Endothelial cell of umbilical vein (primary cell): ENCODE data around the gene MRPL41. TPM values are rescaled to one million over a fixed set of nuclear protein-coding genes. Genes with fewer than 3 reads are reported as not detected.

Source experiments
- BruUV-seq: library from RNA; stranded (reverse); fragments of 400-500 nt; replicated peaks from 2 replicates; lab custom pipeline; 2021; lab: Mats Ljungman, UMichigan
- CTCF ChIA-PET: fragments of 300-600, 350-600 bp; sonication (Branson Sonifier 250); formaldehyde crosslinking; loops from one replicate; lab custom pipeline; 2021; ENCODE audit warnings: antibody characterized with exemption, inconsistent platforms; lab: Charles Lee
- POLR2A ChIA-PET: fragments of 300-600, 350-600 bp; sonication (Branson Sonifier 250); formaldehyde crosslinking; loops from one replicate; lab custom pipeline; 2021; ENCODE audit warnings: antibody characterized with exemption, inconsistent platforms; lab: Charles Lee
- DNase-seq: peaks from one replicate; pipeline ENCODE4 v3.0.0-alpha.2; 2011; ENCODE audit warnings: low read depth, low spot score
- FAIRE-seq: peaks from 2 replicates; lab custom pipeline; 2011; peaks lifted over from hg19 to GRCh38; lab: Jason Lieb, UNC
- H2AFZ ChIP-seq: 2 replicates; pipeline ENCODE4 v1.6.0; 2012; ENCODE audit warnings: low read depth, low read length, control low read depth, inconsistent platforms
- H3K27ac ChIP-seq: 2 replicates; pipeline ENCODE4 v1.5.1; 2011; ENCODE audit warnings: low read depth, mild to moderate bottlenecking, control low read depth, low read length, moderate library complexity; ENCODE audit not compliant: insufficient read depth
- H3K27me3 ChIP-seq, 2 experiments: 2 replicates each; pipeline versions ENCODE4 v1.6.0 to v1.6.1; 2011; ENCODE audit warnings: low read length in 2 of 2, mixed read lengths in 1 of 2; ENCODE audit not compliant: control insufficient read depth in 2 of 2, insufficient read depth in 2 of 2
- H3K36me3 ChIP-seq, 2 experiments: 2 replicates in 1 of 2; 3 replicates in 1 of 2; pipeline ENCODE4 v1.5.1; 2011; ENCODE audit warnings: low read length in 2 of 2, mild to moderate bottlenecking in 1 of 2, moderate library complexity in 1 of 2; ENCODE audit not compliant: control insufficient read depth in 2 of 2, insufficient read depth in 2 of 2; ENCODE audit errors: extremely low read depth in 1 of 2
- H3K4me1 ChIP-seq: 3 replicates; pipeline ENCODE4 v1.5.1; 2011; ENCODE audit warnings: mild to moderate bottlenecking, low read length; ENCODE audit not compliant: control insufficient read depth, insufficient read depth; ENCODE audit errors: extremely low read depth
- H3K4me2 ChIP-seq: 2 replicates; pipeline ENCODE4 v1.6.1; 2011; ENCODE audit warnings: low read length, control low read depth, mixed read lengths; ENCODE audit not compliant: insufficient read depth
- H3K4me3 ChIP-seq, 3 experiments: fragments of 200-600 bp in 1 of 3; sonication (generic), shearing (Covaris generic) in 1 of 3; replicated peaks in 1 of 3; 2 replicates each; pipeline ENCODE4 v1.5.1; 2011 to 2016; ENCODE audit warnings: control low read depth in 3 of 3, low read length in 3 of 3, mild to moderate bottlenecking in 2 of 3, inconsistent platforms in 1 of 3, low read depth in 1 of 3, moderate library complexity in 1 of 3; ENCODE audit not compliant: insufficient read depth in 1 of 3
- H3K79me2 ChIP-seq: 2 replicates; pipeline ENCODE4 v1.6.0; 2012; ENCODE audit warnings: low read length, inconsistent platforms; ENCODE audit not compliant: control insufficient read depth, insufficient read depth
- H3K9ac ChIP-seq: replicated peaks from 2 replicates; pipeline ENCODE3; 2011; ENCODE audit warnings: low read length, control low read depth; ENCODE audit not compliant: insufficient read depth; ENCODE audit errors: extremely low read depth
- H3K9me1 ChIP-seq: replicated peaks from 3 replicates; pipeline ENCODE4 v1.6.0; 2011; ENCODE audit warnings: mild to moderate bottlenecking, low read length; ENCODE audit not compliant: control insufficient read depth, insufficient read depth; ENCODE audit errors: extremely low read depth
- H3K9me3 ChIP-seq: replicated peaks from 2 replicates; pipeline ENCODE4 v1.5.1; 2012; ENCODE audit warnings: low read length, inconsistent platforms; ENCODE audit not compliant: control insufficient read depth, insufficient read depth
- H4K20me1 ChIP-seq: replicated peaks from 2 replicates; pipeline ENCODE3; 2011; ENCODE audit warnings: mild to moderate bottlenecking, low read length; ENCODE audit not compliant: control insufficient read depth, insufficient read depth; ENCODE audit errors: extremely low read depth
- EZH2 ChIP-seq: IDR thresholded peaks from 2 replicates; pipeline ENCODE4 v1.6.1; 2012; ENCODE audit warnings: borderline replicate concordance, low read depth, mild to moderate bottlenecking, moderate library complexity, low read length, inconsistent platforms; ENCODE audit not compliant: severe bottlenecking
- FOS ChIP-seq: IDR thresholded peaks from 2 replicates; pipeline ENCODE4 v1.6.1; 2011; ENCODE audit warnings: mild to moderate bottlenecking, low read length, moderate library complexity, borderline replicate concordance; ENCODE audit not compliant: insufficient read depth
- JUN ChIP-seq: IDR thresholded peaks from 2 replicates; pipeline ENCODE4 v1.6.1; 2011; ENCODE audit warnings: borderline replicate concordance, low read depth; ENCODE audit not compliant: insufficient read length, insufficient read depth
- MYC ChIP-seq: IDR thresholded peaks from one replicate; pipeline ENCODE4 v1.6.1; 2011; ENCODE audit warnings: mild to moderate bottlenecking, low read depth, low read length
- POLR2A ChIP-seq: IDR thresholded peaks from 2 replicates; pipeline ENCODE4 v1.6.1; 2012; ENCODE audit warnings: low read depth, mild to moderate bottlenecking, control low read depth, low read length
- dilution Hi-C: fragments of 300-500 bp; cut with MboI; formaldehyde crosslinking; loops from one replicate; pipeline ENCODE4 v1.15.0; 2019; ENCODE audit warnings: low sequenced_read_pairs; ENCODE audit not compliant: extremely low pct_ligation_motif_present
- intact Hi-C: fragments of 100-400 bp; cut with micrococcal nuclease; formaldehyde crosslinking; loops from one replicate; pipeline ENCODE4 v1.10.0; 2022
- polyA plus RNA-seq, 4 experiments: library from polyadenylated mRNA; depleted of rRNA in 3 of 4; stranded (reverse) in 3 of 4; unstranded in 1 of 4; fragments of >200 nt; gene quantifications; 2 replicates each; pipeline versions ENCODE4 v1.2.1 to v1.2.3, GENCODE V29; 2011 to 2012; ENCODE audit warnings: missing spikeins in 1 of 4
- total RNA-seq: library from RNA; stranded (reverse); gene quantifications from 2 replicates; pipeline ENCODE4 v1.2.3, GENCODE V29; 2021
- TF ChIP-seq, protein P1 (sequence below): IDR thresholded peaks from 2 replicates; pipeline ENCODE4 v1.6.1; 2011; ENCODE audit not compliant: insufficient read depth, insufficient read length
- TF ChIP-seq, protein P2 (sequence below), 2 donors: IDR thresholded peaks; 1 replicate in 1 of 2; 2 replicates in 1 of 2; pipeline ENCODE4 v1.5.1; 2011; ENCODE audit warnings: low read length in 2 of 2, mild to moderate bottlenecking in 2 of 2, moderate library complexity in 2 of 2, control low read depth in 1 of 2, inconsistent platforms in 1 of 2, low read depth in 1 of 2; ENCODE audit not compliant: insufficient read depth in 1 of 2; ENCODE audit errors: extremely low read depth in 1 of 2

MRPL41 gene
- total and polyA plus RNA-seq, 2 donors (not counting 3 experiments of a cell fraction or from before 2014, with no cell fraction given) = 50.4 to 50.7 TPM

DNA sequence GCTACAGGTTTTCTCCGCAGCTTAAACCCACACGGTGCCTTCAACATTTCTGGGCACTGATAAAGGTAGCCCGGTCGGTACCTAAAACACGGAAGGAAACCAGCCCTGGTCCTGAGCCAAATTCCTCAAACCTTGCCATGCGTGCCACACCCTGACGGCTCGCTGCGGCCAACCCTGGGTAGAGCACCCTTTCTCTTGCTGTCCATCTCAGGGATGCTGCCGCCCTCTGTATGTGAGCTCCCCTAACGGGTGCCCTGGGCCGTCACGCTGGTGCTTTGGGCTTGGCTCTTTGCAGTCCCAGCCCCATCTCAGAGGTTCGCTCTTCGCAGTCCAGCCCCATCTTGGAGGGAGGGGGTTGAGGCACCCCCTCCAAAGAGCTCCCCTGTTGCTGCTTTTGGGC lies 45.4 kb upstream of the MRPL41 start:
- no peaks in the 10 kb centered on the region for H3K9me1 ChIP-seq
- intact Hi-C loops = no loop called here
- H3K4me2 ChIP-seq = no peak overlapping the region
- H3K36me3 ChIP-seq = no peaks in the 10 kb centered on the region
- H4K20me1 ChIP-seq = no peaks in the 10 kb centered on the region
- no peaks in the 10 kb centered on the region for H3K9me3 ChIP-seq
- no peak overlapping the region for H2AFZ ChIP-seq
- dilution Hi-C loops = no loop called here
- TF ChIP-seq, protein P1, sequence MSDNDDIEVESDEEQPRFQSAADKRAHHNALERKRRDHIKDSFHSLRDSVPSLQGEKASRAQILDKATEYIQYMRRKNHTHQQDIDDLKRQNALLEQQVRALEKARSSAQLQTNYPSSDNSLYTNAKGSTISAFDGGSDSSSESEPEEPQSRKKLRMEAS = no peak
- no peak for TF ChIP-seq POLR2A
- no peak for TF ChIP-seq EZH2
- no peak for TF ChIP-seq MYC
- no peak for TF ChIP-seq JUN
- TF ChIP-seq, protein P2, sequence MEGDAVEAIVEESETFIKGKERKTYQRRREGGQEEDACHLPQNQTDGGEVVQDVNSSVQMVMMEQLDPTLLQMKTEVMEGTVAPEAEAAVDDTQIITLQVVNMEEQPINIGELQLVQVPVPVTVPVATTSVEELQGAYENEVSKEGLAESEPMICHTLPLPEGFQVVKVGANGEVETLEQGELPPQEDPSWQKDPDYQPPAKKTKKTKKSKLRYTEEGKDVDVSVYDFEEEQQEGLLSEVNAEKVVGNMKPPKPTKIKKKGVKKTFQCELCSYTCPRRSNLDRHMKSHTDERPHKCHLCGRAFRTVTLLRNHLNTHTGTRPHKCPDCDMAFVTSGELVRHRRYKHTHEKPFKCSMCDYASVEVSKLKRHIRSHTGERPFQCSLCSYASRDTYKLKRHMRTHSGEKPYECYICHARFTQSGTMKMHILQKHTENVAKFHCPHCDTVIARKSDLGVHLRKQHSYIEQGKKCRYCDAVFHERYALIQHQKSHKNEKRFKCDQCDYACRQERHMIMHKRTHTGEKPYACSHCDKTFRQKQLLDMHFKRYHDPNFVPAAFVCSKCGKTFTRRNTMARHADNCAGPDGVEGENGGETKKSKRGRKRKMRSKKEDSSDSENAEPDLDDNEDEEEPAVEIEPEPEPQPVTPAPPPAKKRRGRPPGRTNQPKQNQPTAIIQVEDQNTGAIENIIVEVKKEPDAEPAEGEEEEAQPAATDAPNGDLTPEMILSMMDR (IDR thresholded peaks at IDR 0.05; ENCODE audit: extremely low read depth in 1 of 2, insufficient read depth in 1 of 2, low read depth in 1 of 2, low read length in 2 of 2) = no peak
- H3K9ac ChIP-seq = no peak overlapping the region
- no TSS peak for BruUV-seq
- ChIA-PET CTCF (interaction anchor here (1.1 to 1.7 kb wide), 3 partner anchors 20 to 219 kb away, joined by 3 to 6 read pairs (median 5); no protein-coding TSS in a partner anchor), POLR2A (no interaction called here)
- H3K4me1 ChIP-seq = no peaks in the 10 kb centered on the region
- H3K27me3 ChIP-seq = no peaks in the 10 kb centered on the region
- H3K4me3 ChIP-seq = no peak overlapping the region
- no peak overlapping the region for H3K27ac ChIP-seq
- DNase-seq (no peak), FAIRE-seq (no peak)
- no peaks in the 10 kb centered on the region for H3K79me2 ChIP-seq

DNA sequence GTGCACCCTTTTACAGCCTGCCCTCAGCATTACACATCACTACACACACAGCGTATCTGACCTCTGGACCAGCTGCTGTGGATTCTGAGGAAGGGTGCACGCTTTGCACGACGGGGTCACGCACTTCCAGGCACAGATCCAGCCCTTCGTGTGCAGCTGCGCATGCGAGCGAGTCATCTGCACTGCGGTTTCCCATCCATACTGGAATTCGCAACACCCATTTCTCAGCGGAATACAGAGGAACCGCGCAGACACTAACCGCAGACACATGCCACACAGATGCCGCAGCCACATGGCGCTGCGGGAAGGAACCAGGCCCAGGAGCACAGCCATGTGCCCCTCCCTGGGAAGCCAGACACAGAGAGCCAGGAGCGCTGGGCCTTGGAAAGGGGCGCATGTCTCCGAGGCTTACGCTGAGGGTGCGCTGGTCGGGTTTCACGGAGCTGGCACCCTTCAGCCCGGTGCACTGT lies 44.9 kb upstream of the MRPL41 start:
- no TSS peak for BruUV-seq
- TF ChIP-seq, protein P2 (IDR thresholded peaks at IDR 0.05; ENCODE audit: extremely low read depth in 1 of 2, insufficient read depth in 1 of 2, low read depth in 1 of 2, low read length in 2 of 2) = no peak
- TF ChIP-seq POLR2A = no peak
- no peak for TF ChIP-seq MYC
- no peak for TF ChIP-seq JUN
- TF ChIP-seq, protein P1 = no peak
- TF ChIP-seq FOS = no peak
- no peaks in the 10 kb centered on the region for H3K9me3 ChIP-seq
- CTCF ChIA-PET = no interaction called here
- no peaks in the 10 kb centered on the region for H3K27me3 ChIP-seq
- POLR2A ChIA-PET = no interaction called here
- no peaks in the 10 kb centered on the region for H3K36me3 ChIP-seq
- H4K20me1 ChIP-seq = no peaks in the 10 kb centered on the region
- no peaks in the 10 kb centered on the region for H3K4me1 ChIP-seq
- H3K9me1 ChIP-seq = no peaks in the 10 kb centered on the region
- H3K27ac ChIP-seq = no peak overlapping the region
- dilution Hi-C loops (no loop called here), intact Hi-C loops (no loop called here)
- no peak for DNase-seq
- H2AFZ ChIP-seq = no peak overlapping the region
- no peak overlapping the region for H3K4me3 ChIP-seq
- FAIRE-seq = no peak
- H3K9ac ChIP-seq = no peak overlapping the region
- H3K79me2 ChIP-seq = no peaks in the 10 kb centered on the region
- H3K4me2 ChIP-seq = no peak overlapping the region
